Measurements from ENCODE around the gene KRTAP22-1.

Gene KRTAP22-1

GRCh38 chr21:30600787-30601186 is at the start of gene KRTAP22-1:
Gene KRTAP22-1 (plus strand): TSS chr21:30601087.
- no peak for DNase-seq (ENCODE audit: low spot score)

DNA sequence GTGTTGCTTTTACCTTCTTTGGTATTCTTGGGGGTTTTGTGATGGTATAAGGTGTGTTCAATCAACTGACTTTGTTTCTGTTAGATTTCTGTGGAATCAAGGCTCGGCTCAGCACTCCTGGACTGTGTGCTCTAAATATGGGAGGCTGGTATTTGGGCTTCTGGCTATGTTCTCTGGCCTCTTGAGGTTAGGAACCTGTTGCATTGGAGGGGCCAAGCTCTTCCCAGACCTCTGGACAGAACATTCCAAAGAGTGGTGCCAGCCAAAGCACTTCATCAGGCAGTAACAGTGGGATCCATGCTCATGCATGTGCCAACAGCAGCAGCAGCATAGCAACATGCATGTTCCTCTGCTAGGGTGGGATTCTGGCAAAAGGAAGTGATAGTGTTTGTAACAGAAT is 48.1 kb upstream of the KRTAP22-1 start:
- DNase-seq (ENCODE audit: low spot score): no peak

GRCh38 chr21:30555095-30555494 is 45.8 kb upstream of the KRTAP22-1 start:
- DNase-seq (ENCODE audit: low spot score): no peak

GRCh38 chr21:30561264-30561895 is 39.5 kb upstream of the KRTAP22-1 start, which contains the start of gene KRTAP19-7:
Gene KRTAP19-7 (minus strand): TSS chr21:30561314. CDS start chr21:30561289, 25 bp downstream.
- DNase-seq (ENCODE audit: low spot score): no peak

DNA sequence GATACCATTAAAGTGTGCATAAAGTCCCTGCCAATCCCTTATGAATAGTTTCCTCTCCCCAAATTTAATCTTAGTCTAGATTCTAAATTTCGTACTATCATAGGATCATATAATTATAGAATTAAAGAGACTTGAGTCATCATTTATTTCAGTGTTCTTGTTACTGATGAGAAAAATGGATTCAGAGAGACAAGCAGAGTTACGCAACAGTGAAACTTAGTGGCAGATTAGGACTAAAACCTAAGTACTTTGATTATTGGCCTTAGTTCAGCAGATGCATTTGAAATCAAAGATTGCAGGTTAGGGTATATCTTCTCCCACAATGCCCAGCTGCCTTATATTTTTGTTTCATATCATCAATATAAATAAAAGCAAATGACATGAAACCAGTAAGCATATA is 38.9 kb upstream of the KRTAP22-1 start:
- DNase-seq (ENCODE audit: low spot score): no peak

DNA sequence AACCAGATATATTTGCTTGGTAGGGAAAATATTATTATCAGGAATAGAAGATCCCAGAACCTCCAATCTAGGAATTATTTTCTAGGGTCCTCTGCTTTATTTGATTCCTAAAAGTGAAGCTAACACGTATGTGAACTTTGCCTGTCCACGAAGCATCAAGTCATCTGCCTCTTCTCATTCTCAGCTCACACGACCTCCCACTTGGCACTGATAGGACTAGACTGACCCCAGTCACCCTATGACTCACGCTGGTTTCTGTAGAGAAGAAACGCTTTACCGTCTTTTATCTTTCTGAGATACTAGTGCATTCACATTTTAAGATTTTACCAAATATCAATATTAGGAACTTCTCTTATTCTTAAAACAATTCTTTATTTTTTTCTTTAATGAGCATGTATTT is 37.8 kb upstream of the KRTAP22-1 start:
- no peak for DNase-seq (ENCODE audit: low spot score)

- no peak for DNase-seq (ENCODE audit: low spot score)
Observed at GRCh38 chr21:30563630-30564029, 37.3 kb upstream of the KRTAP22-1 start.

DNA sequence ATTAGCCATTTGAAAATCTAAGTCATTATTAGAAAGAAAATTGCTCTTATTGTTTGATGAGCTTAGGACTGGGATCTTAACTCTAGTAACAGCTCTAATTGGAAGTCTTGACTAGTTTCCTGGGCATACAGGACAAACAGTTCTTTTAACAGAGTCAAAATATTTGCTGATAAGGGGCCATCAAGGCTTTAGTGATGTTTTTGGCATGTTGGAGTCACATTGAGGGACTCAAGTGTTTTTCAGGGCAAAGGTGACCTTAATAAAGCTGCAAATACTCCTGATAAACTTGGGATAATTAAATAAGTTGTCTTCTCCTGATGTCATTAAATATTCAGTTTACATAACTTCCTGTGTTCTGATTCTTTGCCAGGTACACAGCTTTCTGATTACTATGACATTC is 33.3 kb upstream of the KRTAP22-1 start:
- DNase-seq (ENCODE audit: low spot score): no peak

DNA sequence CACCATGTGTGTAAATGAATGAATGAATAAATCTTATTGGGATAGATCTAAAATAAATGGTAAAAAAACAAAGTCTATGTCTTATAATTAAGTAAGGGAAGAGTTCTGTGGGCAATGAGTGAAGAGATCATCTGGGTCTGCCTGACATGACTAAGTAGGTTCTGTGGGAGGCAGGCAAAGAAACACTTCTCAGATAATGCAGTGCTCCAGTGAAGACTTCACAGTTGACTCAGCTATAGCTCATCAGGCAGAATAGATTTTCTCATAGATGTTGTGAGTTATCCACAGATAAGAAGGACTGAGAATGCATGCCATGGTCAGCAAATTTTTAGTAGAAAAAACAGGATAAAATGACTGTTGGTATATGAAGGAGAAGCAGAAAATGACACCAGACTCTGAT is 23.1 kb upstream of the KRTAP22-1 start:
- DNase-seq (ENCODE audit: low spot score): no peak

GRCh38 chr21:30579346-30579745 is 21.5 kb upstream of the KRTAP22-1 start:
- no peak for DNase-seq (ENCODE audit: low spot score)

DNA sequence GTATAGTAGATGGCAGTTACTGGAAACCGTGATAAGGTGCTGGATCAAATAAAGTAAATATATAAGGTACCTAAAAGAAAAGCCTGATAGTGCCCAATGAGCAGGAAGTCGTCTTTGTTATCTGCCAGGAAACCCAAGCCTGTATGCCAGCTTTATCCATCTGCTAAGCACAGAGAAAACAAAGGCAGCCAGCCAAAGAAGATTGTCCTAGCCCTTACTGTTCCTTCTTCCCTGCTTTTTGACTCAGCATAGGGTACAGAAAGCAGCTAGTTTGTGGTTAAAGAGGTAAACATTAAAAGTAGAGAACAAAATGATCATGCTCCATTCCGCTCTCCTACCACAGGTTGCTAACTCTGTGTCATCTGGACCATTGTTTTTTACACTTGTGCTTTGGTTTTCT is 20.8 kb upstream of the KRTAP22-1 start:
- DNase-seq (ENCODE audit: low spot score): no peak

DNA sequence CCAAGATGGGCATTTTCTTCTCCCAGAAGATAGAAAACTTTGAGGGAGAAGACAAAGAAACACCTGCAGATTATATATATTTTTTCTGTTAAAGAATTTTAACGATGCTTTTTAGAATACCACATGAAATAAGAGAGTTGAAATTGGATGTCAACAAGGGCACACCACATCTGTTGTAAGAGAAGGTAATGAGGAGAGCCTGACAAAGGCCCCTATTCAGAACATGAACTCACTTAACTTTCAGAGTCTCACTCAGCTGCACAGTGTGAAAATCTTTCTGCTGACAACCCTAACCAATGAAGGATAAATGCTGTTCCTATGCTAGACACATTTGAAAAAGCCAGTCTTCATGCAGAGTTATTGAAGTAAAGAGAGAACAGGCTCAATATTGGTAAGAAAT is 18.0 kb upstream of the KRTAP22-1 start:
- no peak for DNase-seq (ENCODE audit: low spot score)

- no peak for DNase-seq (ENCODE audit: low spot score)
Observed at GRCh38 chr21:30590297-30590696, 10.6 kb upstream of the KRTAP22-1 start, which contains the start of gene KRTAP22-2. Gene KRTAP22-2 (minus strand): TSS chr21:30590397.

DNA sequence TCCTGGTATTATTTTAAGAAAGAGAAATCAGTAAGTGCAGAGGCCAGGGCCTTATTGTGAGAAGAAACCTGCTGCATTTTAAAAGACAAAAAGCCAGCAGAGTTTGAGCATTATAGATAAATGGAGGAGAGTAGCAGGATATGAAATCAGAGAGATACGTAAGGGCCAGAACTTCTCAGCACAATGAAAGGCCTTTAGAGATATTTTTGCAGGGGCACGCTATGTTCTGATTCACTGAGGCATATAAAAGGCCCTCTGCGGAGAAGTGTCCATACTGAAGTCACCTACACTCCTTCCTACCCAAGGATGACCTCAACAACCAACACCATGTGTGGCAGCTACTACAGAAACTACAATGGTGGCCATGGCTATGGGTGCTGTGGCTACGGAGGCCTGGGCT is 8.7 kb upstream of the KRTAP22-1 start, which contains the start of gene KRTAP6-3:
Gene KRTAP6-3 (plus strand): TSS at position 301 of the 400 bp plus-strand sequence. CDS start 6 bp downstream, at position 307.
- no peak for DNase-seq (ENCODE audit: low spot score)

- DNase-seq (ENCODE audit: low spot score): no peak
Observed at GRCh38 chr21:30598802-30599201, 2.1 kb upstream of the KRTAP22-1 start, which contains the start of gene KRTAP6-2. Gene KRTAP6-2 (minus strand): TSS chr21:30598902. CDS start chr21:30598874, 28 bp downstream.

GRCh38 chr21:30605968-30606367 is 5.1 kb downstream of the KRTAP22-1 start:
- DNase-seq (ENCODE audit: low spot score): no peak

DNA sequence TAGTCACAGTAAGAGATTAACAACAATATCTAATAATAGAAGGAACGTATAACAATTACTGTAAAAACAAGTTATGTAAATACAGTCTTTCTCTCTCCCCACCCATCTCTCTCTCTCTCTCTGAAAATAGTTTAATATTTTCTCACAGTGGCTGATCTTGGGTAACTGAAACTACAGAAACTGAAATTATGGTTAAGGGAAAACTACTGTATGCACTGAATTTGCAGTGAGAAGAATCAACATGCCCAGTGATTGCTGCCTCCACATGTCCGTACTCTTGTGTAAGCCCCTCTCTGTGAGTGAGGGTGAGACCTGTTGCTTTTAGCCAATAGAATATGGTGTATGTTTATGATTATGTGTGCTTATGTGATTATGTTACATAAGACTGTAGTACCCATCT is 11.2 kb downstream of the KRTAP22-1 start:
- no peak for DNase-seq (ENCODE audit: low spot score)

DNA sequence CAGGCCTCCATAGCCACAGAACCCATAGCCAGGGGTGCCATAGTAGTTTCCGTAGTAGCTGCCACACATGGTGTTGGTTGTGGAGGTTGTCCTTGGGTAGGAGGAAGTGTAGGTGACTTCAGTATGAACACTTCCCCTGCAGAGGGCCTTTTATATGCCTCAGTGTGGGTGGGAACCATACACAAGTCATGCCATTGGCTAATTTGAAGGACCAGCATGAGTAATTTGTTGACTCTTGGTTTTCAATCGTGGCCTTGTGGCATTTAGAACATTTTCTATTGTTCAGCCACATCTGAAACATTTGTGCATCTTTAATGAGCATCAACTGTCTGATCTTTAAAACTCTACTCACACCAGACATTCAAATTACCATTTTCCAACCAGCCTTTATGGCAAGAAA is 12.9 kb downstream of the KRTAP22-1 start, which contains the start of gene KRTAP6-1:
Gene KRTAP6-1 (minus strand): TSS at position 95 of the 400 bp plus-strand sequence. CDS start 26 bp downstream, at position 69.
- no peak for DNase-seq (ENCODE audit: low spot score)

- DNase-seq (ENCODE audit: low spot score): no peak
Observed at GRCh38 chr21:30615199-30615598, 14.3 kb downstream of the KRTAP22-1 start.

- no peak for DNase-seq (ENCODE audit: low spot score)
Observed at GRCh38 chr21:30616125-30616524, 15.2 kb downstream of the KRTAP22-1 start, which contains the start of gene KRTAP20-1. Gene KRTAP20-1 (plus strand): TSS chr21:30616425. CDS start chr21:30616455, 30 bp downstream.

DNA sequence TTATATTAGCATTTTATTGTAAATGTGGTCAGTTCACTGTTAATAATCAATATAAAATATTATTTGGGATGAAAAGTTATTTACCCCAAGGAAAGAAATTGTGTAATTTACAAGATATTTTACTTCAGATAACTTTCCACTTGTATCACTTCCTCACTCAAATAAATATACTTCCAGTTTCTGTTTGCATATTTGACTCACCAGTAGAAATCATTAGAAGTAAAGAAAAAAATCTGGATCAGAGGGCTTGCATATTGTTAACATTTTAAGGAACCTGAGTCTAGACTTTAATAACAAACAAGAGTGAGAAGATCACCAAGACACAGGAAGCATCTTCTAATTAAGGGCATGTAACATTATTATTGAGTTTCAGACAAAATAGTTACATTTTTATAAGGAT is 19.2 kb downstream of the KRTAP22-1 start:
- no peak for DNase-seq (ENCODE audit: low spot score)

DNA sequence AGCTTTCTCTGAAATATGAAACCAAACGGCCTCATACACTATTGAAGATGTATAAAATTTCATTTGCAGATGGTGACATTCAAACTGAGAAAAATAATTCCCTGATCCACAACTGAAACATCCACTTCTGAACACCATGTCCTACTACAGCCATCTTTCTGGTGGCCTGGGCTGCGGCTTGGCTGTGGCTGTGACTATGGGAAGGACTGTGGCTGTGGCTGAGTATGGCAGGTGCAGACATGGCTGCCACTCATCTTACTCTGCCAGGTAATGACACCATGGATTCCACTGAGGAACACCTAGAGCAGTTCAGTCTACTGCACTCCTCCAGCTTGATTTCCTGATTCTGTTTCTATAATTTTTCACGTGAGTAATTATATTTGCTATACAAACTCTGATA is 19.6 kb downstream of the KRTAP22-1 start, which contains the start of gene KRTAP20-4:
Gene KRTAP20-4 (plus strand): TSS at position 106 of the 400 bp plus-strand sequence.
- no peak for DNase-seq (ENCODE audit: low spot score)

DNA sequence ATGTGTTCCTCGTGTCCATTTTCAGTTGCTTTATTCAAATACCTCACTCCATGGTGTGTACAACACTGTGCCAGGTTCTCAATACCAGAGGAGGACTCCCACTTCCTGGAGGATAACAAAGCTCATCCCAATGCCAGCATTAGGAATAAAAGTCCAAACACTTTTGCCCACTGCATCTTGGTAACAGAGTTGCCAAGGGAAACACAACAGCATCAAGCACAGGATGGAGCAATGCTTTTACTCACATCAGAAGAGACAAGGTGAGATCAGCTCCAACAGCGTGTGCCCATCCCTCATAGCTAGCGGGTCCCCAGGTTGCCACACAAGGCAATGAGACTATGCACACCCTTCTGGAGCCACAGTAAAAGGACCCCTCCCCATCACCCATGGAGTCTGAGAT is 22.5 kb downstream of the KRTAP22-1 start:
- no peak for DNase-seq (ENCODE audit: low spot score)
